ENCODE results near the gene TTC23.

DNA sequence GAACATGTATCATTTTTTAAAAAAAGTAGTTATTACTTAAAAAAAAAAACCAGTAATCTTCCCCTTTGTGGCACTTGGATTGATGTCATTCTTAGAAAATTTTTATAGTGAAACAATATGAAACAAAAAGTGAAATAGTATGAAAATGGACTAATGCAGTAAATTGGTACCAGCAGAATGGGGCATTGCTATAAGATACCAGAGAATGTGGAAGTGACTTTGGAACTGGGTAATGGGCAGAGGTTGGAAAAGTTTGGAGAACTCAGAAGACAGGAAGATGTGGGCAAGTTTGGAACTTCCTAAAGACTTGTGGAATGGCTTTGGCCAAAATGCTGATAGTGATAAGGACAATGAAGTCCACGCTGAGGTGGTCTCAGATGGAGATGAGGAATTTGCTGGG is 66.6 kb downstream of the TTC23 start:
- no peak for TF ChIP-seq BHLHE40 (IDR thresholded peaks at IDR 0.05; ENCODE audit: borderline replicate concordance)
- no peak for TF ChIP-seq HDGF (IDR thresholded peaks at IDR 0.05; ENCODE audit: borderline replicate concordance)
- no peak for TF ChIP-seq ZNF384 (IDR thresholded peaks at IDR 0.05)
- TF ChIP-seq ARNT (IDR thresholded peaks at IDR 0.05): no peak
- TF ChIP-seq CTBP1 (IDR thresholded peaks at IDR 0.05; ENCODE audit: borderline replicate concordance): no peak
- no peak for TF ChIP-seq FOXM1 (IDR thresholded peaks at IDR 0.05; ENCODE audit: borderline replicate concordance)
- TF ChIP-seq FOXA1 (IDR thresholded peaks at IDR 0.05): no peak
- no peak for TF ChIP-seq ELF4 (IDR thresholded peaks at IDR 0.05)
- TF ChIP-seq TARDBP (IDR thresholded peaks at IDR 0.05): no peak
- no peak for TF ChIP-seq SP1 (IDR thresholded peaks at IDR 0.05)
- TF ChIP-seq LEF1 (IDR thresholded peaks at IDR 0.05; ENCODE audit: borderline replicate concordance): no peak
- no peak for TF ChIP-seq L3MBTL2 (conservative IDR thresholded peaks at IDR 0.05)
- TF ChIP-seq PKNOX1 (IDR thresholded peaks at IDR 0.05): no peak
- TF ChIP-seq NFRKB (IDR thresholded peaks at IDR 0.05): no peak

Data from HEK293T (cell line).